ENCODE results near the gene MRPL49. TPM values are rescaled to one million over a fixed set of nuclear protein-coding genes. Genes with fewer than 3 reads are reported as not detected.

Gene MRPL49
- 45.4 TPM for polyA plus RNA-seq (2013, experiment 1 of 2)
- 44.1 TPM for polyA plus RNA-seq (2013, experiment 2 of 2)

DNA sequence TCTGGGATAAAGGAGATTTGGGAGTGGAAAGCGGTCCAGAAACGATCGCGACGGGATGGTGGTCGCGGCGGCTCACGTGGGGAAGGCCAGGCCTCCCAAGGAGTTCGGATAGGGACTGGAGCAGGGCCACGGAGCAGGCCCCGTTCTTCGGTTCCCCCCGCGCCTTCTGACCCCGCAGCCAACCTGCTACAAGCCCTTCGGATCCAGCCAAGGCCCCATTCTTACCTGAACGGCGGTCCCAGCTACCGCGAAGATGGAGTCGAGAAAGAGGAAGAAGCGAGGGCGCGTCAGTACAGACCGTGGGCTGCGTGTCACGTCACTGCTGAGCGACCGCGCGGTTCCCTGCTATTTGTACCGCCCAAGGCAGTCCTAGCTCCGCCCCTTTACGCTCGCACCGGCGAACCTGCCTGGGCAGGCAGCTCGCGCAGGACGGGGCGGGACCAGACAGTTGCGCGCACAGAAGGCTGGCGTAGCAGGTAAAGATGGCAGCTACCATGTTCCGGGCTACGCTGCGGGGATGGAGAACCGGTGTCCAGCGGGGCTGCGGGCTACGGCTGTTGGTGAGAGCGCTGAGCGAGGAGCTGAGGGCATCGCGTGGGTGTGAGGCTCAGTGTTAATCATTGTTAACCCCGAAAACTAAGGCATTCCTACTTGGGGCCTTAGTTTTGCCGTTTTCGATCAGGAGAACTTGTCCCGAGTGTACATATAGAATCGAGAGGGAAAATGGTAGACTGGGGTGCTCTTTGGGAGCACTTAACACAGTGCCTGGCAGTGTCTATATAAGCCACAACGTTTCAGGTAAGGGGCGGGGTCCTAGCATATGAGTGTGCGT lies at the start of gene MRPL49, which contains the start of gene FAU:
Gene MRPL49 (plus strand): TSS at position 457 of the 832 bp plus-strand sequence. CDS start 26 bp downstream, at position 483.
Gene FAU (minus strand): TSS at position 270 of the 832 bp plus-strand sequence. CDS start 321 bp downstream, outside the sequence.
- H3K27ac ChIP-seq (ENCODE audit: low read depth, low read length) = peak within 1 kb of the TSS; percentile 31
- peaks cover 23% of the 10 kb centered on the region for H3K79me1 ChIP-seq (ENCODE audit: low read length)
- H3K18ac ChIP-seq (ENCODE audit: low read length) = peak within 1 kb of the TSS; percentile 29
- H3K4me2 ChIP-seq (ENCODE audit: low read length) = peak within 1 kb of the TSS; percentile 89
- peak within 1 kb of the TSS; percentile 95 for H3K9ac ChIP-seq (ENCODE audit: low read length)
- H3K4ac ChIP-seq (ENCODE audit: low read depth, low read length) = peak within 1 kb of the TSS; percentile 8
- peak within 1 kb of the TSS; percentile 98 for H3K4me3 ChIP-seq (ENCODE audit: low read length)
- H4K8ac ChIP-seq (ENCODE audit: low read depth, low read length) = no peak within 1 kb of the TSS
- H3K36me3 ChIP-seq (ENCODE audit: control insufficient read depth, insufficient read depth, low read length) = peaks cover 21% of the 10 kb centered on the region
- no peak within 1 kb of the TSS for H2BK15ac ChIP-seq (replicated peaks; ENCODE audit: low read depth)
- H2BK120ac ChIP-seq (ENCODE audit: low read depth, low read length) = no peak within 1 kb of the TSS
- H3K27me3 ChIP-seq (ENCODE audit: insufficient read depth, low read length, poor library complexity) = no peaks in the 10 kb centered on the region
- H2BK5ac ChIP-seq (ENCODE audit: low read length) = peak within 1 kb of the TSS; percentile 21
- DNase-seq = peak; percentile 98
- peak within 1 kb of the TSS; percentile 79 for H2AK5ac ChIP-seq (ENCODE audit: low read length)
- peak within 1 kb of the TSS; percentile 95 for H4K5ac ChIP-seq (ENCODE audit: low read length)
- peaks cover 4% of the 10 kb centered on the region for H3K4me1 ChIP-seq (ENCODE audit: control insufficient read depth, low read depth, low read length)
- no peak within 1 kb of the TSS for H3K23ac ChIP-seq (ENCODE audit: low read length)
- WGBS (ENCODE audit: extremely low coverage, insufficient coverage, low lambda C conversion rate) = no CpG with 5 or more reads among the region's 64 CpGs
- peaks cover 28% of the 10 kb centered on the region for H3K79me2 ChIP-seq (ENCODE audit: control insufficient read depth, insufficient read depth, low read length)
- H3K56ac ChIP-seq (ENCODE audit: low read length) = peak within 1 kb of the TSS; percentile 97

DNA sequence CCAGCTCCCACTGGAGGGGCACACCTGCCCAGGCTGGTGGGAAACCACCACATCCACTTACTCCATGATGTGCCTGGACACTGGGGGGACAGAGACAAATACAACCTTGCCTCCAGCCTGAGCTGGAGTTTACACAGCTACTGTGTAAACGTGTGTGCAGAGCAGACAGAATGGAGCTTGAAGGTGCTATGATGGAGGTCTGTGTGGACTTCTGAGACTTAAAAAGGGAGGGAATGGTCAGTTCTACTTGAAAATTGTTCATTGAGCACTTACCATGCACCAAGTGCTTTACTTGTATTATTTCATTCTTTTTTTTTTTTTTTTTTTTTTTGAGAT lies 49.5 kb upstream of the MRPL49 start:
- no peak overlapping the region for H3K23ac ChIP-seq (ENCODE audit: low read length)
- H3K79me2 ChIP-seq (ENCODE audit: control insufficient read depth, insufficient read depth, low read length) = peaks cover 1% of the 10 kb centered on the region
- no peak for DNase-seq
- no peak overlapping the region for H3K4me3 ChIP-seq (ENCODE audit: low read length)
- H2BK15ac ChIP-seq (replicated peaks; ENCODE audit: low read depth) = no peak overlapping the region
- H3K27ac ChIP-seq (ENCODE audit: low read depth, low read length) = no peak overlapping the region
- H3K4me2 ChIP-seq (ENCODE audit: low read length) = no peak overlapping the region
- no peaks in the 10 kb centered on the region for H3K4me1 ChIP-seq (ENCODE audit: control insufficient read depth, low read depth, low read length)
- no peak overlapping the region for H2BK5ac ChIP-seq (ENCODE audit: low read length)
- peaks cover 5% of the 10 kb centered on the region for H3K79me1 ChIP-seq (ENCODE audit: low read length)
- no peak overlapping the region for H3K4ac ChIP-seq (ENCODE audit: low read depth, low read length)
- H4K5ac ChIP-seq (ENCODE audit: low read length) = no peak overlapping the region
- no peak overlapping the region for H4K8ac ChIP-seq (ENCODE audit: low read depth, low read length)
- no peak overlapping the region for H3K56ac ChIP-seq (ENCODE audit: low read length)
- WGBS (ENCODE audit: extremely low coverage, insufficient coverage, low lambda C conversion rate) = no CpG with 5 or more reads among the region's 1 CpG
- H3K18ac ChIP-seq (ENCODE audit: low read length) = no peak overlapping the region
- no peak overlapping the region for H2AK5ac ChIP-seq (ENCODE audit: low read length)
- no peak overlapping the region for H3K9ac ChIP-seq (ENCODE audit: low read length)
- no peaks in the 10 kb centered on the region for H3K27me3 ChIP-seq (ENCODE audit: insufficient read depth, low read length, poor library complexity)
- H3K36me3 ChIP-seq (ENCODE audit: control insufficient read depth, insufficient read depth, low read length) = peaks cover 6% of the 10 kb centered on the region
- H2BK120ac ChIP-seq (ENCODE audit: low read depth, low read length) = no peak overlapping the region

- H3K79me1 ChIP-seq (ENCODE audit: low read length) = peaks cover 23% of the 10 kb centered on the region
- H3K4me1 ChIP-seq (ENCODE audit: control insufficient read depth, low read depth, low read length) = no peaks in the 10 kb centered on the region
- H2BK5ac ChIP-seq (ENCODE audit: low read length) = no peak overlapping the region
- no peak overlapping the region for H2AK5ac ChIP-seq (ENCODE audit: low read length)
- H4K8ac ChIP-seq (ENCODE audit: low read depth, low read length) = no peak overlapping the region
- no peak overlapping the region for H3K56ac ChIP-seq (ENCODE audit: low read length)
- H3K27me3 ChIP-seq (ENCODE audit: insufficient read depth, low read length, poor library complexity) = no peaks in the 10 kb centered on the region
- DNase-seq = peak; percentile 28
- no peak overlapping the region for H3K4ac ChIP-seq (ENCODE audit: low read depth, low read length)
- no peak overlapping the region for H4K5ac ChIP-seq (ENCODE audit: low read length)
- no peak overlapping the region for H3K27ac ChIP-seq (ENCODE audit: low read depth, low read length)
- H3K23ac ChIP-seq (ENCODE audit: low read length) = no peak overlapping the region
- no peak overlapping the region for H3K18ac ChIP-seq (ENCODE audit: low read length)
- peaks cover 21% of the 10 kb centered on the region for H3K36me3 ChIP-seq (ENCODE audit: control insufficient read depth, insufficient read depth, low read length)
- WGBS (ENCODE audit: extremely low coverage, insufficient coverage, low lambda C conversion rate) = no CpG with 5 or more reads among the region's 4 CpGs
- H3K9ac ChIP-seq (ENCODE audit: low read length) = no peak overlapping the region
- no peak overlapping the region for H2BK15ac ChIP-seq (replicated peaks; ENCODE audit: low read depth)
- H3K79me2 ChIP-seq (ENCODE audit: control insufficient read depth, insufficient read depth, low read length) = peaks cover 21% of the 10 kb centered on the region
- no peak overlapping the region for H3K4me2 ChIP-seq (ENCODE audit: low read length)
- H3K4me3 ChIP-seq (ENCODE audit: low read length) = no peak overlapping the region
- H2BK120ac ChIP-seq (ENCODE audit: low read depth, low read length) = no peak overlapping the region
These were observed 44.7 kb upstream of the MRPL49 start for GRCh38 chr11:65077451-65077850.

- Histone ChIP-seq H2BK5ac (ENCODE audit: low read length) (no peak overlapping the region), H3K4me2 (ENCODE audit: low read length) (no peak overlapping the region), H2BK15ac (replicated peaks; ENCODE audit: low read depth) (no peak overlapping the region), H3K4me3 (ENCODE audit: low read length) (no peak overlapping the region), H3K79me2 (ENCODE audit: control insufficient read depth, insufficient read depth, low read length) (peaks cover 27% of the 10 kb centered on the region), H3K79me1 (ENCODE audit: low read length) (peaks cover 28% of the 10 kb centered on the region), H4K5ac (ENCODE audit: low read length) (no peak overlapping the region), H3K27me3 (ENCODE audit: insufficient read depth, low read length, poor library complexity) (no peaks in the 10 kb centered on the region), H3K18ac (ENCODE audit: low read length) (no peak overlapping the region), H3K23ac (ENCODE audit: low read length) (no peak overlapping the region), H3K56ac (ENCODE audit: low read length) (no peak overlapping the region), H4K8ac (ENCODE audit: low read depth, low read length) (no peak overlapping the region), H2BK120ac (ENCODE audit: low read depth, low read length) (no peak overlapping the region), H3K27ac (ENCODE audit: low read depth, low read length) (no peak overlapping the region), H3K36me3 (ENCODE audit: control insufficient read depth, insufficient read depth, low read length) (peaks cover 21% of the 10 kb centered on the region), H3K4ac (ENCODE audit: low read depth, low read length) (no peak overlapping the region), H2AK5ac (ENCODE audit: low read length) (no peak overlapping the region), H3K4me1 (ENCODE audit: control insufficient read depth, low read depth, low read length) (peaks cover 2% of the 10 kb centered on the region), H3K9ac (ENCODE audit: low read length) (no peak overlapping the region)
- no CpG with 5 or more reads among the region's 3 CpGs for WGBS (ENCODE audit: extremely low coverage, insufficient coverage, low lambda C conversion rate)
- peak; percentile 57 for DNase-seq
These were observed 44.0 kb upstream of the MRPL49 start for GRCh38 chr11:65078151-65078550.

- peaks cover 32% of the 10 kb centered on the region for H3K79me1 ChIP-seq (ENCODE audit: low read length)
- H3K9ac ChIP-seq (ENCODE audit: low read length) = no peak overlapping the region
- H2BK120ac ChIP-seq (ENCODE audit: low read depth, low read length) = no peak overlapping the region
These were observed 43.3 kb upstream of the MRPL49 start for GRCh38 chr11:65078786-65079342.

More at GRCh38 chr11:65078786-65079342, 43.3 kb upstream of the MRPL49 start:
- Histone ChIP-seq H2BK15ac (replicated peaks; ENCODE audit: low read depth) (no peak overlapping the region), H4K5ac (ENCODE audit: low read length) (no peak overlapping the region), H2AK5ac (ENCODE audit: low read length) (no peak overlapping the region), H3K18ac (ENCODE audit: low read length) (no peak overlapping the region), H3K27me3 (ENCODE audit: insufficient read depth, low read length, poor library complexity) (no peaks in the 10 kb centered on the region), H3K36me3 (ENCODE audit: control insufficient read depth, insufficient read depth, low read length) (peaks cover 21% of the 10 kb centered on the region), H3K27ac (ENCODE audit: low read depth, low read length) (no peak overlapping the region), H3K4ac (ENCODE audit: low read depth, low read length) (no peak overlapping the region), H3K4me2 (ENCODE audit: low read length) (no peak overlapping the region), H3K4me3 (ENCODE audit: low read length) (no peak overlapping the region), H2BK5ac (ENCODE audit: low read length) (no peak overlapping the region), H3K23ac (ENCODE audit: low read length) (no peak overlapping the region), H3K4me1 (ENCODE audit: control insufficient read depth, low read depth, low read length) (peaks cover 2% of the 10 kb centered on the region), H3K56ac (ENCODE audit: low read length) (no peak overlapping the region), H4K8ac (ENCODE audit: low read depth, low read length) (no peak overlapping the region), H3K79me2 (ENCODE audit: control insufficient read depth, insufficient read depth, low read length) (peaks cover 34% of the 10 kb centered on the region)
- no CpG with 5 or more reads among the region's 9 CpGs for WGBS (ENCODE audit: extremely low coverage, insufficient coverage, low lambda C conversion rate)
- DNase-seq = no peak

Data from mesendoderm (in vitro differentiated cells).